ENCODE results near the gene TRAIP. TPM values are rescaled to one million over a fixed set of nuclear protein-coding genes. Genes with fewer than 3 reads are reported as not detected.

TRAIP gene
- polyA plus RNA-seq, 1 donor from 2014 or later: 7.6 TPM

DNA sequence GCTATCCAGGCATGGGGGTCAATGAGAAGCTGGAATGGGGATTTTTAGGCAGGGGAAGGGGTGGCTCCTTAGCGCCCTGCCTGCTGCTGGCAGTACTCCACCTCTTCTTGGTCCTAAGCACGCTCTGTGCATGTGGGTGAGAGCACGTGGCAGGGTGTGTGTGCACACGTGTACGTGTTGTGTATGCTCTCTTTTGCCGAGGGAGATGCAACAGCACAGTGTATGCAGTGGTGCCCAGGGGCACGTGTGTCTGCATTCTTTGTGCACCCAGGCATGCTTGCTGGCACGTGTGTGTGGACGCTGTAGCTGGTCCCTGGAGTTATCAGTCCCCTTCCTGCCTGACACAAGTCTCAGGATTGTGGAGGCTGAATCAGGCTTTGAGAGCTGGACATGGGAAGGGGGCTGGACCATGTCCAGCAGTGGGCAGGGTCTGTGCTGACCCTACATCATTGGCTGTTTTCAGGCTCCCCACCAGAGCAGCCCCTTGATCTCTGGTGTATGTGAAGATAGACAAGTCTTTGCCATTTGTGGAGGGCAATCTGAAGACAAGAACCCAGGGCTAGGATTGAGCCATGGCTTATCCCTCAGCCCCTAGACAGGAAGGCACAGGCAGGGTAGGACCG, 15.3 kb upstream of the TRAIP start:
- Histone ChIP-seq H3K79me2 (replicated peaks; ENCODE audit: insufficient read depth, low read length) (peaks cover 29% of the 10 kb centered on the region), H3K27ac (ENCODE audit: low read length) (peak overlapping the region; percentile 70), H3K4me3 (ENCODE audit: low read length) (no peak overlapping the region), H3K9me3 (ENCODE audit: low read length) (no peaks in the 10 kb centered on the region), H3K36me3 (ENCODE audit: insufficient read depth, low read length) (no peaks in the 10 kb centered on the region), H3K9ac (ENCODE audit: low read length) (peak overlapping the region; percentile 39), H2AFZ (ENCODE audit: low read depth, low read length) (no peak overlapping the region), H3K9me2 (ENCODE audit: insufficient read depth, low read length) (no peaks in the 10 kb centered on the region), H3K27me3 (ENCODE audit: insufficient read depth, low read depth, low read length) (no peaks in the 10 kb centered on the region), H4K20me1 (ENCODE audit: insufficient read depth) (no peaks in the 10 kb centered on the region), H3K4me2 (ENCODE audit: low read length) (no peak overlapping the region), H3F3A (ENCODE audit: insufficient read depth, low read length, poor library complexity, severe bottlenecking) (no peaks in the 10 kb centered on the region)
- TF ChIP-seq MXI1 (conservative IDR thresholded peaks at IDR 0.05; ENCODE audit: poor library complexity, severe bottlenecking): no peak
- no peak for TF ChIP-seq SMC3 (conservative IDR thresholded peaks at IDR 0.05; ENCODE audit: poor library complexity)
- no peak for TF ChIP-seq RAD21 (conservative IDR thresholded peaks at IDR 0.05)
- no peak for TF ChIP-seq TAF1 (IDR thresholded peaks at IDR 0.05; ENCODE audit: low read depth)
- TF ChIP-seq, protein P1, sequence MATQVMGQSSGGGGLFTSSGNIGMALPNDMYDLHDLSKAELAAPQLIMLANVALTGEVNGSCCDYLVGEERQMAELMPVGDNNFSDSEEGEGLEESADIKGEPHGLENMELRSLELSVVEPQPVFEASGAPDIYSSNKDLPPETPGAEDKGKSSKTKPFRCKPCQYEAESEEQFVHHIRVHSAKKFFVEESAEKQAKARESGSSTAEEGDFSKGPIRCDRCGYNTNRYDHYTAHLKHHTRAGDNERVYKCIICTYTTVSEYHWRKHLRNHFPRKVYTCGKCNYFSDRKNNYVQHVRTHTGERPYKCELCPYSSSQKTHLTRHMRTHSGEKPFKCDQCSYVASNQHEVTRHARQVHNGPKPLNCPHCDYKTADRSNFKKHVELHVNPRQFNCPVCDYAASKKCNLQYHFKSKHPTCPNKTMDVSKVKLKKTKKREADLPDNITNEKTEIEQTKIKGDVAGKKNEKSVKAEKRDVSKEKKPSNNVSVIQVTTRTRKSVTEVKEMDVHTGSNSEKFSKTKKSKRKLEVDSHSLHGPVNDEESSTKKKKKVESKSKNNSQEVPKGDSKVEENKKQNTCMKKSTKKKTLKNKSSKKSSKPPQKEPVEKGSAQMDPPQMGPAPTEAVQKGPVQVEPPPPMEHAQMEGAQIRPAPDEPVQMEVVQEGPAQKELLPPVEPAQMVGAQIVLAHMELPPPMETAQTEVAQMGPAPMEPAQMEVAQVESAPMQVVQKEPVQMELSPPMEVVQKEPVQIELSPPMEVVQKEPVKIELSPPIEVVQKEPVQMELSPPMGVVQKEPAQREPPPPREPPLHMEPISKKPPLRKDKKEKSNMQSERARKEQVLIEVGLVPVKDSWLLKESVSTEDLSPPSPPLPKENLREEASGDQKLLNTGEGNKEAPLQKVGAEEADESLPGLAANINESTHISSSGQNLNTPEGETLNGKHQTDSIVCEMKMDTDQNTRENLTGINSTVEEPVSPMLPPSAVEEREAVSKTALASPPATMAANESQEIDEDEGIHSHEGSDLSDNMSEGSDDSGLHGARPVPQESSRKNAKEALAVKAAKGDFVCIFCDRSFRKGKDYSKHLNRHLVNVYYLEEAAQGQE (IDR thresholded peaks at IDR 0.05; ENCODE audit: borderline replicate concordance): no peak
- no peak for TF ChIP-seq POLR2AphosphoS5 (IDR thresholded peaks at IDR 0.05)
- TF ChIP-seq EZH2 (IDR thresholded peaks at IDR 0.05; ENCODE audit: borderline replicate concordance, insufficient read depth, low read length, poor library complexity, severe bottlenecking): no peak
- no peak for TF ChIP-seq EP300 (conservative IDR thresholded peaks at IDR 0.05; ENCODE audit: poor library complexity, severe bottlenecking)

DNA sequence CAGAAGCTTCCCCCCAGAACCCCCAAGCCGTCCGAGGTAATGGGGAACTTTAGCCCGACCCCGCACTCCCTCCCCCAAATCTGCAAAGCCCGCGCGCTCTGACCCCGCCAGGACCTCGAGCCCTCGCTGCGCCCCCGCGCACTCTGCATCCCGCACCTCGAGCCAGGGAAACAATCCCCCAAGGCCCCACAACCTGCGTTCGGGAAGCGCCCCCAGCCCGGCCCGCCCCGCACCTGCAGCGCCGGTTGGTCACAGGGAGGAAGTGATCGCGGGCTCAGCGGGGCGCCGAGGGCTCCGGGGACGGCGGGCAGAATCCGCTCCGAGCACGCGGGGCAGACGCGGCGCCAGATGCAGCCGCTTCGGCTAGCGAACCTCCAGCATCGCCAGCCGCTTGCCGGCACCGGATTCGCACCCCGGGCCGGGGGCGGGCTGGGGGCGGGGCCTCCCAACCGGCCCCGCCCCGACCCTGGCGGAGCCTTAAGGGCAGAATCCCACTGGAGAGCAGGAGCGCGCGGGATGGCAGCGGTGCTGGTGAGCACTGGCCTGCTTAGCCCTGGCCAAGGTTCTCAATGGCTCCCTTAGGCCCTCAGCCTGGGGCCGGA, 13.3 kb upstream of the TRAIP start, which contains the start of gene CAMKV:
Gene CAMKV, minus strand, starts transcription at position 382 of the 602 bp plus-strand sequence. CDS start 7,518 bp downstream, outside the sequence.
- Histone ChIP-seq H3K9me2 (ENCODE audit: insufficient read depth, low read length) (no peaks in the 10 kb centered on the region), H3K79me2 (replicated peaks; ENCODE audit: insufficient read depth, low read length) (peaks cover 46% of the 10 kb centered on the region), H3K4me2 (ENCODE audit: low read length) (peak within 1 kb of the TSS; percentile 84), H3K27ac (ENCODE audit: low read length) (peak within 1 kb of the TSS; percentile 71), H3K36me3 (ENCODE audit: insufficient read depth, low read length) (no peaks in the 10 kb centered on the region), H3F3A (ENCODE audit: insufficient read depth, low read length, poor library complexity, severe bottlenecking) (no peaks in the 10 kb centered on the region), H3K9ac (ENCODE audit: low read length) (peak within 1 kb of the TSS; percentile 88), H3K4me3 (ENCODE audit: low read length) (peak within 1 kb of the TSS; percentile 94), H2AFZ (ENCODE audit: low read depth, low read length) (peak within 1 kb of the TSS; percentile 65), H3K27me3 (ENCODE audit: insufficient read depth, low read depth, low read length) (no peaks in the 10 kb centered on the region), H4K20me1 (ENCODE audit: insufficient read depth) (no peaks in the 10 kb centered on the region), H3K9me3 (ENCODE audit: low read length) (no peaks in the 10 kb centered on the region)
- TF ChIP-seq, protein P1 (IDR thresholded peaks at IDR 0.05; ENCODE audit: borderline replicate concordance): no peak
- TF ChIP-seq TAF1 (IDR thresholded peaks at IDR 0.05; ENCODE audit: low read depth) (peak; percentile 36), POLR2AphosphoS5 (IDR thresholded peaks at IDR 0.05) (peak; percentile 85), RAD21 (conservative IDR thresholded peaks at IDR 0.05) (peak; percentile 32), SMC3 (conservative IDR thresholded peaks at IDR 0.05; ENCODE audit: poor library complexity) (peak; percentile 37)
